Measurements from ENCODE around the gene MAST4. TPM values are rescaled to one million over a fixed set of nuclear protein-coding genes. Genes with fewer than 3 reads are reported as not detected.
A peak's percentile ranks its signal among the peaks of the same experiment; 100 is the strongest.

MAST4 gene
- total RNA-seq, 2 donors from 2014 or later = 41.1 to 64.8 TPM

GRCh38 chr5:67200809-67201562 is 604.8 kb downstream of the MAST4 start:
- DNase-seq (no peak), ATAC-seq (no peak)
- intact Hi-C loops (cut with DNase I) = loop anchor here in 1 of 2 donors (10.0 kb wide), 1 partner anchor 386 kb away; no protein-coding TSS in a partner anchor

GRCh38 chr5:67201897-67202549 is 605.8 kb downstream of the MAST4 start:
- intact Hi-C loops (cut with DNase I) = loop anchor here in 1 of 2 donors (10.0 kb wide), 1 partner anchor 387 kb away; no protein-coding TSS in a partner anchor
- DNase-seq = no peak
- ATAC-seq = no peak

GRCh38 chr5:67202828-67203227 is 606.6 kb downstream of the MAST4 start:
- DNase-seq (no peak), ATAC-seq (peak in 1 of 2 donors; percentile 36)
- intact Hi-C loops (cut with DNase I) = loop anchor here in 1 of 2 donors (10.0 kb wide), 1 partner anchor 388 kb away; no protein-coding TSS in a partner anchor

- no peak for ATAC-seq
- intact Hi-C loops (cut with DNase I) = loop anchor here in 1 of 2 donors (10.0 kb wide), 1 partner anchor 389 kb away; no protein-coding TSS in a partner anchor
- DNase-seq = no peak
These were observed 607.5 kb downstream of the MAST4 start for GRCh38 chr5:67203701-67204074.

GRCh38 chr5:67204821-67205220 is 608.6 kb downstream of the MAST4 start:
- ATAC-seq = no peak
- DNase-seq = no peak
- intact Hi-C loops (cut with DNase I) = loop anchor here (5.0 to 10.0 kb wide), 2 partner anchors 390 to 393 kb away; no protein-coding TSS in a partner anchor

- ATAC-seq = no peak
- DNase-seq = no peak
- intact Hi-C loops (cut with DNase I) = loop anchor here (5.0 to 10.0 kb wide), 2 partner anchors 391 to 394 kb away; no protein-coding TSS in a partner anchor
These were observed 609.8 kb downstream of the MAST4 start for GRCh38 chr5:67205981-67206380.

- DNase-seq = no peak
- no peak for ATAC-seq
- intact Hi-C loops (cut with DNase I) = loop anchor here (5.0 to 10.0 kb wide), 2 partner anchors 392 to 394 kb away; no protein-coding TSS in a partner anchor
These were observed 610.3 kb downstream of the MAST4 start for GRCh38 chr5:67206461-67206860.

- ATAC-seq (peak in 1 of 2 donors; percentile 53), DNase-seq (no peak)
- intact Hi-C loops (cut with DNase I) = loop anchor here (5.0 to 10.0 kb wide), 2 partner anchors 392 to 395 kb away; no protein-coding TSS in a partner anchor
These were observed 610.7 kb downstream of the MAST4 start for GRCh38 chr5:67206929-67207328.

- DNase-seq = no peak
- ATAC-seq = no peak
- intact Hi-C loops (cut with DNase I) = loop anchor here (2.0 to 10.0 kb wide), 4 partner anchors 42 to 396 kb away; no protein-coding TSS in a partner anchor
These were observed 612.2 kb downstream of the MAST4 start for GRCh38 chr5:67208403-67208802.

- DNase-seq = peak; percentile 33
- intact Hi-C loops (cut with DNase I) = loop anchor here (2.0 to 10.0 kb wide), 4 partner anchors 42 to 397 kb away; no protein-coding TSS in a partner anchor
- peak; percentile 85 to 86 for ATAC-seq
These were observed 613.1 kb downstream of the MAST4 start for GRCh38 chr5:67209141-67209771.

- no peak for ATAC-seq
- DNase-seq = no peak
- intact Hi-C loops (cut with DNase I) = no loop called here
These were observed 615.7 kb downstream of the MAST4 start for GRCh38 chr5:67211926-67212325.

- no peak for ATAC-seq
- intact Hi-C loops (cut with DNase I) = no loop called here
- DNase-seq = no peak
These were observed 617.8 kb downstream of the MAST4 start for GRCh38 chr5:67214036-67214435.

- ATAC-seq (peak in 1 of 2 donors; percentile 10), DNase-seq (no peak)
- intact Hi-C loops (cut with DNase I) = no loop called here
These were observed 618.7 kb downstream of the MAST4 start for GRCh38 chr5:67214707-67215447.

GRCh38 chr5:67215519-67216471 is 619.6 kb downstream of the MAST4 start:
- intact Hi-C loops (cut with DNase I) = no loop called here
- DNase-seq = peak; percentile 87
- ATAC-seq = peak; percentile 94 to 97

- intact Hi-C loops (cut with DNase I) = no loop called here
- no peak for DNase-seq
- no peak for ATAC-seq
These were observed 620.4 kb downstream of the MAST4 start for GRCh38 chr5:67216564-67216963.

Data from left cardiac atrium (tissue), 4 donors.